Tibial nerve (tissue), 4 donors: ENCODE data around the gene DHRSX. TPM values are rescaled to one million over a fixed set of nuclear protein-coding genes. Genes with fewer than 3 reads are reported as not detected.

ENCODE experiments used
- DNase-seq, 2 donors: peaks; one replicate each; pipeline ENCODE4 v3.0.0-alpha.2; 2019; ENCODE audit warnings: low spot score in 2 of 2
- H3K27ac ChIP-seq, 4 donors: fragments of 200-600 bp; sonication (generic) in 3 of 4; one replicate each; pipeline ENCODE4 v1.5.1; 2017 to 2019; ENCODE audit warnings: mild to moderate bottlenecking in 1 of 4
- H3K27me3 ChIP-seq, 2 donors: fragments of 200-600 bp; sonication (generic) in 1 of 2; one replicate each; pipeline versions ENCODE4 v1.5.1 to v1.6.0; 2017 to 2019
- H3K36me3 ChIP-seq, 3 donors: fragments of 200-600 bp; sonication (generic); one replicate each; pipeline ENCODE4 v1.5.1; 2018 to 2019
- H3K4me1 ChIP-seq, 4 donors: fragments of 200-600 bp; sonication (generic) in 3 of 4; one replicate each; pipeline ENCODE4 v1.5.1; 2017 to 2019
- H3K4me3 ChIP-seq, 4 donors: fragments of 200-600 bp; sonication (generic) in 3 of 4; one replicate each; pipeline ENCODE4 v1.5.1; 2017 to 2019; ENCODE audit warnings: mild to moderate bottlenecking in 1 of 4, moderate library complexity in 1 of 4
- H3K9me3 ChIP-seq, 4 donors: fragments of 200-600 bp; sonication (generic) in 3 of 4; one replicate each; pipeline ENCODE4 v1.5.1; 2017 to 2019
- CTCF ChIP-seq, 5 experiments: fragments of 200-600 bp in 3 of 5; fragments of 450-650 bp in 2 of 5; sonication (generic) in 3 of 5; IDR thresholded peaks; one replicate each; pipeline ENCODE4 v1.5.1; 2016 to 2019; ENCODE audit warnings: antibody characterized with exemption in 5 of 5, mild to moderate bottlenecking in 3 of 5, moderate library complexity in 2 of 5
- EP300 ChIP-seq, 2 donors: sonication (generic); formaldehyde crosslinking; IDR thresholded peaks; one replicate each; pipeline ENCODE4 v1.6.1; 2017; ENCODE audit warnings: antibody characterized with exemption in 2 of 2, mild to moderate bottlenecking in 1 of 2
- POLR2A ChIP-seq, 2 donors: fragments of 450-650 bp; IDR thresholded peaks; one replicate each; pipeline ENCODE4 v1.6.1; 2017; ENCODE audit warnings: antibody characterized with exemption in 2 of 2, mild to moderate bottlenecking in 2 of 2, moderate library complexity in 2 of 2
- WGBS, 2 donors: methylation state at CpG; one replicate each; pipeline ENCODE4 v1.1.5; 2018; 5-methylcytosine and 5-hydroxymethylcytosine counted together
- total RNA-seq, 4 donors: library from RNA; depleted of rRNA; stranded (reverse); fragments of >200 nt; gene quantifications; one replicate each; pipeline ENCODE4 v1.1.0, GENCODE V29; 2016

Gene DHRSX
- total RNA-seq, 4 donors from 2014 or later = 20.3 to 44.3 (median 31.7) TPM

GRCh38 chrX:2435465-2435864 is 65.3 kb downstream of the DHRSX start:
- Histone ChIP-seq H3K4me1 (no peaks in the 10 kb centered on the region), H3K4me3 (no peak overlapping the region), H3K27ac (no peak overlapping the region), H3K9me3 (peaks cover 0 to 7% (median 0%) of the 10 kb centered on the region in 4 donors), H3K36me3 (peaks cover 0 to 38% (median 0%) of the 10 kb centered on the region in 3 donors), H3K27me3 (no peaks in the 10 kb centered on the region)
- DNase-seq = no peak
- WGBS, 2 donors = 92 to 93% methylated on average over 2 of the region's 2 CpGs
- TF ChIP-seq POLR2A (IDR thresholded peaks at IDR 0.05) (no peak), CTCF (IDR thresholded peaks at IDR 0.05) (no peak), EP300 (IDR thresholded peaks at IDR 0.05) (no peak)

- no peaks in the 10 kb centered on the region for H3K4me1 ChIP-seq
- TF ChIP-seq CTCF (IDR thresholded peaks at IDR 0.05) = no peak
- TF ChIP-seq EP300 (IDR thresholded peaks at IDR 0.05) = no peak
- no peak for TF ChIP-seq POLR2A (IDR thresholded peaks at IDR 0.05)
- peaks cover 0 to 29% (median 0%) of the 10 kb centered on the region in 3 donors for H3K36me3 ChIP-seq
- DNase-seq = no peak
- no peak overlapping the region for H3K27ac ChIP-seq
- H3K9me3 ChIP-seq = peaks cover 0 to 2% (median 0%) of the 10 kb centered on the region in 4 donors
- 74 to 76% methylated on average over 12 of the region's 12 CpGs for WGBS, 2 donors
- H3K4me3 ChIP-seq = no peak overlapping the region
- no peaks in the 10 kb centered on the region for H3K27me3 ChIP-seq
Measured at GRCh38 chrX:2434270-2435163, 66.3 kb downstream of the DHRSX start.

- Histone ChIP-seq H3K27me3 (no peaks in the 10 kb centered on the region), H3K4me1 (no peaks in the 10 kb centered on the region), H3K36me3 (peaks cover 0 to 21% (median 0%) of the 10 kb centered on the region in 3 donors), H3K9me3 (no peaks in the 10 kb centered on the region), H3K4me3 (no peak overlapping the region), H3K27ac (no peak overlapping the region)
- whole genome bisulfite sequencing, 2 donors = 86 to 90% methylated on average over 11 of the region's 11 CpGs
- no peak for DNase-seq
- TF ChIP-seq CTCF (IDR thresholded peaks at IDR 0.05) (no peak), POLR2A (IDR thresholded peaks at IDR 0.05) (no peak), EP300 (IDR thresholded peaks at IDR 0.05) (no peak)
Measured at GRCh38 chrX:2432298-2432863, 68.4 kb downstream of the DHRSX start.

- Histone ChIP-seq H3K27me3 (no peaks in the 10 kb centered on the region), H3K9me3 (peaks cover 0 to 4% (median 0%) of the 10 kb centered on the region in 4 donors), H3K36me3 (peaks cover 0 to 28% (median 0%) of the 10 kb centered on the region in 3 donors), H3K4me3 (no peak overlapping the region), H3K27ac (no peak overlapping the region), H3K4me1 (no peaks in the 10 kb centered on the region)
- TF ChIP-seq EP300 (IDR thresholded peaks at IDR 0.05) (no peak), POLR2A (IDR thresholded peaks at IDR 0.05) (no peak), CTCF (IDR thresholded peaks at IDR 0.05) (no peak)
- no peak for DNase-seq
- WGBS, 2 donors = 85 to 90% methylated on average over 13 of the region's 13 CpGs
Measured at GRCh38 chrX:2430265-2430825, 70.4 kb downstream of the DHRSX start.

- TF ChIP-seq CTCF (IDR thresholded peaks at IDR 0.05) (no peak), EP300 (IDR thresholded peaks at IDR 0.05) (no peak), POLR2A (IDR thresholded peaks at IDR 0.05) (no peak)
- DNase-seq = no peak
- peaks cover 0 to 7% (median 0%) of the 10 kb centered on the region in 4 donors for H3K9me3 ChIP-seq
- WGBS, 2 donors = 99% methylated on average over 5 of the region's 5 CpGs
- no peaks in the 10 kb centered on the region for H3K27me3 ChIP-seq
- no peak overlapping the region for H3K27ac ChIP-seq
- no peaks in the 10 kb centered on the region for H3K4me1 ChIP-seq
- no peak overlapping the region for H3K4me3 ChIP-seq
- peaks cover 0 to 36% (median 0%) of the 10 kb centered on the region in 3 donors for H3K36me3 ChIP-seq
Measured at GRCh38 chrX:2427737-2428136, 73.0 kb downstream of the DHRSX start.
